Caco-2 (cell line): Measurements from ENCODE around the gene CCDC102A. TPM values are rescaled to one million over a fixed set of nuclear protein-coding genes. Genes with fewer than 3 reads are reported as not detected.

Experiments used
- BruUV-seq: library from RNA; stranded (reverse); fragments of 400-500 nt; replicated peaks from 2 replicates; lab custom pipeline; 2021; lab: Mats Ljungman, UMichigan
- CTCF ChIA-PET: fragments of 300-600 bp; sonication (Branson Sonifier 250); formaldehyde crosslinking; loops from one replicate; lab custom pipeline; 2022; ENCODE audit warnings: antibody characterized with exemption; lab: Charles Lee
- POLR2A ChIA-PET: fragments of 300-600 bp; sonication (Branson Sonifier 250); formaldehyde crosslinking; loops from one replicate; lab custom pipeline; 2022; ENCODE audit warnings: antibody characterized with exemption; lab: Charles Lee
- DNase-seq, 2 experiments: peaks; one replicate each; pipeline versions ENCODE4 v3.0.0 to v3.0.0-alpha.2; 2020 to 2022
- H3K27me3 ChIP-seq: replicated peaks from 2 replicates; pipeline ENCODE4 v1.6.0; 2011; ENCODE audit warnings: low read length; ENCODE audit not compliant: control insufficient read depth, insufficient read depth
- H3K36me3 ChIP-seq: 2 replicates; pipeline ENCODE4 v1.5.1; 2011; ENCODE audit warnings: low read length; ENCODE audit not compliant: control insufficient read depth, insufficient read depth
- H3K4me1 ChIP-seq: fragments of 250-450 bp; sonication (Bioruptor Pico); 2 replicates; pipeline ENCODE4 v1.5.1; 2020; ENCODE audit warnings: mild to moderate bottlenecking
- H3K4me3 ChIP-seq: 2 replicates; pipeline ENCODE4 v1.5.1; 2011; ENCODE audit warnings: low read depth, mild to moderate bottlenecking, control low read depth, low read length
- H3K9me3 ChIP-seq: fragments of 250-450 bp; sonication (Bioruptor Pico); 2 replicates; pipeline ENCODE4 v1.5.1; 2020; ENCODE audit warnings: mild to moderate bottlenecking, moderate library complexity
- H3K27ac Mint-ChIP-seq: one replicate; pipeline ENCODE4 v1.8.0; 2022; ENCODE audit warnings: mixed read lengths; ENCODE audit not compliant: unreplicated experiment
- H3K27me3 Mint-ChIP-seq: one replicate; pipeline ENCODE4 v1.8.0; 2022; ENCODE audit warnings: mixed read lengths; ENCODE audit not compliant: insufficient read depth, unreplicated experiment
- H3K36me3 Mint-ChIP-seq: one replicate; pipeline ENCODE4 v1.8.0; 2022; ENCODE audit warnings: mild to moderate bottlenecking, mixed read lengths; ENCODE audit not compliant: insufficient read depth, unreplicated experiment
- H3K4me1 Mint-ChIP-seq: one replicate; pipeline ENCODE4 v1.8.0; 2022; ENCODE audit warnings: low read depth, mixed read lengths; ENCODE audit not compliant: unreplicated experiment
- H3K4me3 Mint-ChIP-seq: one replicate; pipeline ENCODE4 v1.8.0; 2022; ENCODE audit warnings: mild to moderate bottlenecking, moderate library complexity, mixed read lengths; ENCODE audit not compliant: unreplicated experiment
- H3K9me3 Mint-ChIP-seq: one replicate; pipeline ENCODE4 v1.8.0; 2022; ENCODE audit warnings: mixed read lengths; ENCODE audit not compliant: unreplicated experiment
- intact Hi-C: fragments of 100-400 bp; cut with micrococcal nuclease; formaldehyde crosslinking; loops from one replicate; pipeline ENCODE4 v1.10.0; 2022; ENCODE audit not compliant: unreplicated experiment
- total RNA-seq: library from RNA; stranded (reverse); gene quantifications from 2 replicates; pipeline ENCODE4 v1.2.3, GENCODE V29; 2022
- TF ChIP-seq, protein P1 (sequence below), 2 experiments: fragments of 200-600 bp in 1 of 2; IDR thresholded peaks; 1 replicate in 1 of 2; 2 replicates in 1 of 2; pipeline versions ENCODE4 v1.5.1 to v1.8.0; 2011 to 2022; ENCODE audit warnings: antibody characterized with exemption in 1 of 2, control low read depth in 1 of 2, inconsistent platforms in 1 of 2, low read depth in 1 of 2, low read length in 1 of 2, mild to moderate bottlenecking in 1 of 2, moderate library complexity in 1 of 2; ENCODE audit not compliant: insufficient read depth in 1 of 2, severe bottlenecking in 1 of 2, unreplicated experiment in 1 of 2

CCDC102A gene
- total RNA-seq, 1 experiment from 2014 or later, result 11.8 TPM

DNA sequence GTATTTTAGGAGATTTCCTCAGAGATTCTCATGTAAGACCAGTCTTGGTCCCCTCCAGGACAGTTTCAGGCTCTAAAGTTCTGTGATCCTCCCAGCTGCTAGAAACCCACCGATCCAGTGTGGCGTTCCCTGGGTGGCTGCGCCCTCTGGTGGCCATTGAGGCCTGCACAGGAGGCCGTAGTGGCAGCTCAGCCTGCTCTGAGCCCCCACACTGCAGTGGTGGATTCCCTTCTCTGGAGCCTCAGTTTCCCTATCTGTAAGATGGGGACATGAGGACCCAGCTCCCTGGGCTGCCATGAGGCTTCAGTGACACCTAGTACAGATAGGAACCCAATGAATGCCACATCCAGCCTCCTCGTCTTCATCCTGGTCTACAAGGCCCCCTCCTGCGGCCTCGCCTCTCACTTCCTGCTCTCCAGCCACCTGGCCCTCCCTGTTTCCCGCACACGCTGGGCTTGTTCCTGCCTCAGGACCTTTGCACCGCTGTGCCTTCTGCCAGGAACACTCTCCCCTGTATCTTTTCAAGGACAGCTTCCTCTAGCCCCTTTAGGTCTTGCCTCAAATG lies 16.5 kb downstream of the CCDC102A start:
- no peak overlapping the region for H3K4me3 ChIP-seq
- no TSS peak for BruUV-seq
- TF ChIP-seq, protein P1, sequence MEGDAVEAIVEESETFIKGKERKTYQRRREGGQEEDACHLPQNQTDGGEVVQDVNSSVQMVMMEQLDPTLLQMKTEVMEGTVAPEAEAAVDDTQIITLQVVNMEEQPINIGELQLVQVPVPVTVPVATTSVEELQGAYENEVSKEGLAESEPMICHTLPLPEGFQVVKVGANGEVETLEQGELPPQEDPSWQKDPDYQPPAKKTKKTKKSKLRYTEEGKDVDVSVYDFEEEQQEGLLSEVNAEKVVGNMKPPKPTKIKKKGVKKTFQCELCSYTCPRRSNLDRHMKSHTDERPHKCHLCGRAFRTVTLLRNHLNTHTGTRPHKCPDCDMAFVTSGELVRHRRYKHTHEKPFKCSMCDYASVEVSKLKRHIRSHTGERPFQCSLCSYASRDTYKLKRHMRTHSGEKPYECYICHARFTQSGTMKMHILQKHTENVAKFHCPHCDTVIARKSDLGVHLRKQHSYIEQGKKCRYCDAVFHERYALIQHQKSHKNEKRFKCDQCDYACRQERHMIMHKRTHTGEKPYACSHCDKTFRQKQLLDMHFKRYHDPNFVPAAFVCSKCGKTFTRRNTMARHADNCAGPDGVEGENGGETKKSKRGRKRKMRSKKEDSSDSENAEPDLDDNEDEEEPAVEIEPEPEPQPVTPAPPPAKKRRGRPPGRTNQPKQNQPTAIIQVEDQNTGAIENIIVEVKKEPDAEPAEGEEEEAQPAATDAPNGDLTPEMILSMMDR (IDR thresholded peaks at IDR 0.05; ENCODE audit: insufficient read depth in 1 of 2, low read depth in 1 of 2, low read length in 1 of 2, severe bottlenecking in 1 of 2, unreplicated experiment in 1 of 2), result peak; percentile 96 to 99
- peaks cover 19% of the 10 kb centered on the region for H3K4me1 Mint-ChIP-seq
- peaks cover 8% of the 10 kb centered on the region for H3K36me3 Mint-ChIP-seq
- no peak overlapping the region for H3K4me3 Mint-ChIP-seq
- H3K27me3 ChIP-seq, result no peaks in the 10 kb centered on the region
- H3K27ac Mint-ChIP-seq, result peak overlapping the region; percentile 61
- ChIA-PET CTCF (interaction anchor here (0.5 to 3.4 kb wide), 14 partner anchors 9 to 332 kb away, joined by 3 to 35 read pairs (median 6); partner anchors contain the start of genes CIAPIN1, COQ9, DOK4 and POLR2C), POLR2A (interaction anchor here (0.7 to 1.0 kb wide), 2 partner anchors 8 to 58 kb away, joined by 3 to 4 read pairs; partner anchors contain the start of gene POLR2C)
- no peaks in the 10 kb centered on the region for H3K27me3 Mint-ChIP-seq
- H3K9me3 Mint-ChIP-seq, result no peaks in the 10 kb centered on the region
- intact Hi-C loops, result loop anchor here (1.0 kb wide), 4 partner anchors 40 to 220 kb away; partner anchors contain the start of gene POLR2C
- peak; percentile 85 to 92 for DNase-seq
- no peaks in the 10 kb centered on the region; the same call in 1 of the 2 replicates for H3K36me3 ChIP-seq
- H3K9me3 ChIP-seq, result no peaks in the 10 kb centered on the region
- peaks cover 13% of the 10 kb centered on the region for H3K4me1 ChIP-seq

DNA sequence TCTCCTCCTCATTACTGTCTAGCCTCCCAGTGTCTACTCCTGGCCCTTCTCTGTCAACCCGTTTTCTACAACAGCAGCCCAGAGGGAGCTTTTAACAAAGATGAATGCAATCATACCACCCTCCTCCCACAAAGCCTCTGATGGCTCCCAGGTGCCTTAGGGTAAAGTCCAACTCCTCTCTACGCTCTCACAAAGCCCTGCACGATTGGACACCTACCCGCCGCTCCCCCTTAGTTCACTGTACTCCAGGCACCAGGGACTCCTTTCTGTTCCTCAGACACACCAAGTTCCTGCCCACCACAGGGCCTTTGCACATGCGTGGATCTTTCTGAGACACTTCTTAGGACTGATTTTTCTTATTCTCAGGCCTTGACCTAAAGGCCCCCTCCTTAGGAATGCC lies 17.4 kb downstream of the CCDC102A start:
- no peaks in the 10 kb centered on the region for H3K9me3 ChIP-seq
- no TSS peak for BruUV-seq
- peaks cover 15% of the 10 kb centered on the region for H3K4me1 ChIP-seq
- peaks cover 8% of the 10 kb centered on the region for H3K36me3 Mint-ChIP-seq
- H3K27me3 ChIP-seq, result no peaks in the 10 kb centered on the region
- POLR2A ChIA-PET, result no interaction called here
- intact Hi-C loops, result loop anchor here (1.0 kb wide), 4 partner anchors 39 to 219 kb away; partner anchors contain the start of gene POLR2C
- H3K27ac Mint-ChIP-seq, result peak overlapping the region; percentile 54
- DNase-seq, result no peak
- H3K36me3 ChIP-seq, result no peaks in the 10 kb centered on the region; the same call in 1 of the 2 replicates
- no peaks in the 10 kb centered on the region for H3K9me3 Mint-ChIP-seq
- TF ChIP-seq, protein P1 (IDR thresholded peaks at IDR 0.05; ENCODE audit: insufficient read depth in 1 of 2, low read depth in 1 of 2, low read length in 1 of 2, severe bottlenecking in 1 of 2, unreplicated experiment in 1 of 2), result no peak
- no peak overlapping the region for H3K4me3 Mint-ChIP-seq
- peaks cover 19% of the 10 kb centered on the region for H3K4me1 Mint-ChIP-seq
- CTCF ChIA-PET, result interaction anchor here (0.6 to 3.4 kb wide), 9 partner anchors 9 to 101 kb away, joined by 3 to 35 read pairs (median 9); partner anchors contain the start of genes CIAPIN1, COQ9, DOK4 and POLR2C
- no peak overlapping the region for H3K4me3 ChIP-seq
- no peaks in the 10 kb centered on the region for H3K27me3 Mint-ChIP-seq

DNA sequence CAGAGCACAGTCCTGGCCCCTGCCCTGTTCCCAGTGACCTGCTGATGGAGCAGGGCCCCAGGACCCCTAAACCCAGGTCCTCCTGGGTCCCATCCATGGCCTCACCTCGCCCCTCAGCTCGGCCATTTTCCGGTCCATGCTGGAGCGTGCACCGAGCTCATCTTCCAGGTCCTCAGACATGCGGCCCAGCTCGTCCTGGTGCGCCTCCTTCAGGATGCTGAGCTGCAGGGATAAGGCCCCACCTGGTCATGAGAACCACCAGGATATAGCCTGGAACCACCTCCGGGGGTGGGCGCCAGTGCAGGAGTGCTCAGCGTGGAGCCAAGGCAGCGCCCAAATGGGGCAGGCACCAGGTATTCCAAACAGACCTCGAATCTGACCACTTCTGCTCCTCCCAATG lies 17.9 kb downstream of the CCDC102A start:
- POLR2A ChIA-PET, result no interaction called here
- TF ChIP-seq, protein P1 (IDR thresholded peaks at IDR 0.05; ENCODE audit: insufficient read depth in 1 of 2, low read depth in 1 of 2, low read length in 1 of 2, severe bottlenecking in 1 of 2, unreplicated experiment in 1 of 2), result no peak
- BruUV-seq, result no TSS peak
- no peak for DNase-seq
- Histone ChIP-seq H3K36me3 (no peaks in the 10 kb centered on the region; the same call in 1 of the 2 replicates), H3K4me3 (no peak overlapping the region), H3K4me1 (peaks cover 19% of the 10 kb centered on the region), H3K9me3 (no peaks in the 10 kb centered on the region), H3K27me3 (no peaks in the 10 kb centered on the region)
- H3K4me3 Mint-ChIP-seq, result no peak overlapping the region
- intact Hi-C loops, result no loop called here
- H3K27ac Mint-ChIP-seq, result peak overlapping the region; percentile 54
- no peaks in the 10 kb centered on the region for H3K9me3 Mint-ChIP-seq
- H3K27me3 Mint-ChIP-seq, result no peaks in the 10 kb centered on the region
- H3K4me1 Mint-ChIP-seq, result peaks cover 19% of the 10 kb centered on the region
- CTCF ChIA-PET, result interaction anchor here (0.6 to 3.4 kb wide), 7 partner anchors 10 to 101 kb away, joined by 3 to 35 read pairs (median 10); partner anchors contain the start of genes DOK4 and POLR2C
- peaks cover 8% of the 10 kb centered on the region for H3K36me3 Mint-ChIP-seq
